Measurements from ENCODE around the gene SLC22A7. TPM values are rescaled to one million over a fixed set of nuclear protein-coding genes. Genes with fewer than 3 reads are reported as not detected.

The SLC22A7 gene
- total RNA-seq, 1 donor from 2014 or later, result not detected

GRCh38 chr6:43277643-43278523 is 20.2 kb upstream of the SLC22A7 start:
- peaks cover 20% of the 10 kb centered on the region for H3K4me1 ChIP-seq
- no peak overlapping the region for H3K4me3 ChIP-seq
- intact Hi-C loops (cut with DNase I), result no loop called here
- H3K36me3 ChIP-seq, result no peaks in the 10 kb centered on the region
- TF ChIP-seq POLR2AphosphoS5 (IDR thresholded peaks at IDR 0.05; ENCODE audit: insufficient read depth in 1 of 2, low read depth in 1 of 2), result no peak
- no peak for TF ChIP-seq POLR2A (IDR thresholded peaks at IDR 0.05)
- no peak for TF ChIP-seq CTCF (IDR thresholded peaks at IDR 0.05)
- H3K27ac ChIP-seq, result peak overlapping the region; percentile 20
- H3K9me3 ChIP-seq, result no peaks in the 10 kb centered on the region
- no peak for DNase-seq (ENCODE audit: extremely low spot score in 2 of 2)
- H3K27me3 ChIP-seq, result no peaks in the 10 kb centered on the region

GRCh38 chr6:43278524-43279078 is 19.5 kb upstream of the SLC22A7 start:
- Histone ChIP-seq H3K36me3 (no peaks in the 10 kb centered on the region), H3K4me1 (peaks cover 20% of the 10 kb centered on the region), H3K4me3 (no peak overlapping the region), H3K27ac (peak overlapping the region; percentile 20), H3K9me3 (no peaks in the 10 kb centered on the region), H3K27me3 (no peaks in the 10 kb centered on the region)
- no peak for DNase-seq (ENCODE audit: extremely low spot score in 2 of 2)
- intact Hi-C loops (cut with DNase I), result no loop called here
- no peak for TF ChIP-seq POLR2A (IDR thresholded peaks at IDR 0.05)
- TF ChIP-seq POLR2AphosphoS5 (IDR thresholded peaks at IDR 0.05; ENCODE audit: insufficient read depth in 1 of 2, low read depth in 1 of 2), result no peak
- no peak for TF ChIP-seq CTCF (IDR thresholded peaks at IDR 0.05)

- H3K4me3 ChIP-seq, result no peak overlapping the region
- H3K36me3 ChIP-seq, result no peaks in the 10 kb centered on the region
- H3K9me3 ChIP-seq, result no peaks in the 10 kb centered on the region
- intact Hi-C loops (cut with DNase I), result no loop called here
- no peak for TF ChIP-seq POLR2AphosphoS5 (IDR thresholded peaks at IDR 0.05; ENCODE audit: insufficient read depth in 1 of 2, low read depth in 1 of 2)
- no peak for TF ChIP-seq POLR2A (IDR thresholded peaks at IDR 0.05)
- TF ChIP-seq CTCF (IDR thresholded peaks at IDR 0.05), result no peak
- H3K27me3 ChIP-seq, result no peaks in the 10 kb centered on the region
- peaks cover 12% of the 10 kb centered on the region for H3K4me1 ChIP-seq
- H3K27ac ChIP-seq, result no peak overlapping the region
- no peak for DNase-seq (ENCODE audit: extremely low spot score in 2 of 2)
Measured at GRCh38 chr6:43280234-43280633, 17.8 kb upstream of the SLC22A7 start.

- Histone ChIP-seq H3K4me1 (no peaks in the 10 kb centered on the region), H3K36me3 (no peaks in the 10 kb centered on the region), H3K4me3 (no peak overlapping the region), H3K27ac (no peak overlapping the region), H3K27me3 (no peaks in the 10 kb centered on the region), H3K9me3 (no peaks in the 10 kb centered on the region)
- intact Hi-C loops (cut with DNase I), result no loop called here
- no peak for DNase-seq (ENCODE audit: extremely low spot score in 2 of 2)
- TF ChIP-seq POLR2AphosphoS5 (IDR thresholded peaks at IDR 0.05; ENCODE audit: insufficient read depth in 1 of 2, low read depth in 1 of 2), result no peak
- TF ChIP-seq POLR2A (IDR thresholded peaks at IDR 0.05), result no peak
- TF ChIP-seq CTCF (IDR thresholded peaks at IDR 0.05), result no peak
Measured at GRCh38 chr6:43282060-43282459, 16.0 kb upstream of the SLC22A7 start.
